Activated CD8-positive, alpha-beta memory T cell treated with anti-CD3 and anti-CD28 coated beads for 36 hours (primary cell): ENCODE measurements around the gene DEGS1. TPM values are rescaled to one million over a fixed set of nuclear protein-coding genes. Genes with fewer than 3 reads are reported as not detected.

ENCODE experiments used
- CTCF ChIA-PET: fragments of 350-600 bp; sonication (Branson Sonifier 250); formaldehyde crosslinking; loops from one replicate; lab custom pipeline; 2021; ENCODE audit warnings: antibody characterized with exemption; lab: Charles Lee
- POLR2A ChIA-PET: fragments of 350-600 bp; sonication (Branson Sonifier 250); formaldehyde crosslinking; loops from one replicate; lab custom pipeline; 2021; ENCODE audit warnings: antibody characterized with exemption; lab: Charles Lee
- total RNA-seq, 2 experiments: library from RNA; stranded (reverse); gene quantifications; one replicate each; pipeline ENCODE4 v1.2.3, GENCODE V29; 2021

DEGS1 gene
- total RNA-seq, 2 experiments from 2014 or later: 47.1 to 47.6 TPM

DNA sequence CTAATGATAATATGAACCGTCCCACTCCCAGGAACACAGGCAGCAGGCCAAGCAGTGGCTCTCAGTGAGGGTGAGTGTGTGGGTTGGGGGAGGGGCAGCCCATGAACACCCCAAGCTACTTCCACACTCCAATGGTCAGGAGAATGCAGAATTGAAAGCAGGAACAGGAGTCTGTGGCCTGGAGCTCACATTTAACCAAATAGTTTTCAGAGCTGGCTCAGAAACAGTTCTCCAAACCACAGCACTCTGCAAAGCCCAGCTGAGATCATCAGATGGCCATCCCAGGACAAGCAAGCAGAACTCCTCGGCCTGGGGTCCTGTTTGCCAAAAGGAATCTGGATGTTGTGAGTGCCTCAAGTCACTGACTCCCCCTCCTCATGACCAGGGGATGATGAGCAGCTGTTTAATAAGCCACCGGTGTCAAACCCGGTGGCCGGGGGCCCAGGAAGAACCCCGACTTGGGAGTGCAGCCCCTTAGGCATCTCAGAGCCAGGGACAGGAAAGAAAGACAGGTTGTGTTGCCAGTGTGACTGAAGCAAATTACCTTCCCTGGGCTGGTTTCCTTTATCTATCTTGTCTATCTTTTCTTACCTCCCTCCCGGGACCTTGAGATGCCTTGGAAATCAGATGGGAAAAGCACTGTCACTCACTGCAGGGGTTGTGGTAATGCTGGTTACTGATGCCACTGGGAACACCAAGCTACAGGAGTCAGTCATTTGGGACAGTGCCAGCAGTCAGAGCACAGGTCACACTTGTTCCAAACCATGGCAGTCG lies 20.4 kb downstream of the DEGS1 start:
- POLR2A ChIA-PET: no interaction called here

GRCh38 chr1:224205438-224205840 lies 22.4 kb downstream of the DEGS1 start:
- ChIA-PET CTCF (interaction anchor here (1.4 kb wide), 1 partner anchor 36 kb away, joined by 3 read pairs; no protein-coding TSS in a partner anchor), POLR2A (interaction anchor here (0.6 to 1.4 kb wide), 2 partner anchors 20 to 23 kb away, joined by 4 to 5 read pairs; no protein-coding TSS in a partner anchor)

More for the DNA sequence above, 20.4 kb downstream of the DEGS1 start:
- CTCF ChIA-PET: no interaction called here

- ChIA-PET CTCF (interaction anchor here (1.4 kb wide), 1 partner anchor 37 kb away, joined by 3 read pairs; no protein-coding TSS in a partner anchor), POLR2A (interaction anchor here (0.6 kb wide), 1 partner anchor 20 kb away, joined by 5 read pairs; no protein-coding TSS in a partner anchor)
These were observed 23.0 kb downstream of the DEGS1 start for GRCh38 chr1:224205931-224206538.

DNA sequence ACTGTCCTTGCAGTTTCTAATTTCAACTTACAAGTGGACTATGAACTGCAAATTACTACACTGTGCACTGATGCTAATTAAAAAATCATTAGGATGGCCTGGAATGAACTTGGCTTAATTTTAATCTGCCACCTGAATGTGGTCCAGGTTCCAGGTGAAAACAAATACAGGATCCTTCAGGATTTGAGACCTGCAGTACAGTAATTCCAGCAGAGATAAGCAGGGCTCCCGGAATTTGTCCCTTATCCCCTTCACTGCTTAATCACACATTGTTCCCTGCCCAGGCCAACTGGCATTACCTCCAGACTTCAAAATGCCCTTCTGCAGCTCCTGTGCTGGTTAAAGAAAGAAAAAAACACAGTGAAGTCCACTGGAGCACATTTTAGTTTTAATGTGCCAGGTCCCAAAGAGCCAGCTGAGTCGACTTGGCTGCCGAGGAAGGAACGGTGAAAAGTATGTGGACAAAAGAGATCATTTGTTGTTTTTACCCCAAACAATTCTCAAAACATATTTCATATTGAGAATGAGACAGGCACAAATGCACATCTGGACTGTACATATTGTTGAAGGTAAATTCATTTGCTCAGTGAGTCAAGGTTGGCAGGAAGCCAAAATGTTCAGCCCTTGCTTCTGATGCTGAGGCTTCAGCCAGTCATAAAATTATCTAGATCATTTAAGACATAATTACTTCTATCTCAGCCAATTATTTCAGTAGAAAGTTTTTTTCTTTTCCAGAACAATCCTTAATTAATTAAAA lies 28.3 kb downstream of the DEGS1 start:
- POLR2A ChIA-PET: no interaction called here
- CTCF ChIA-PET: no interaction called here

GRCh38 chr1:224212618-224213061 lies 29.6 kb downstream of the DEGS1 start:
- POLR2A ChIA-PET: interaction anchor here (0.6 kb wide), 1 partner anchor 252 kb away, joined by 4 read pairs; no protein-coding TSS in a partner anchor
- CTCF ChIA-PET: no interaction called here

- CTCF ChIA-PET: no interaction called here
- POLR2A ChIA-PET: no interaction called here
These were observed 30.5 kb downstream of the DEGS1 start for GRCh38 chr1:224213438-224214119.

DNA sequence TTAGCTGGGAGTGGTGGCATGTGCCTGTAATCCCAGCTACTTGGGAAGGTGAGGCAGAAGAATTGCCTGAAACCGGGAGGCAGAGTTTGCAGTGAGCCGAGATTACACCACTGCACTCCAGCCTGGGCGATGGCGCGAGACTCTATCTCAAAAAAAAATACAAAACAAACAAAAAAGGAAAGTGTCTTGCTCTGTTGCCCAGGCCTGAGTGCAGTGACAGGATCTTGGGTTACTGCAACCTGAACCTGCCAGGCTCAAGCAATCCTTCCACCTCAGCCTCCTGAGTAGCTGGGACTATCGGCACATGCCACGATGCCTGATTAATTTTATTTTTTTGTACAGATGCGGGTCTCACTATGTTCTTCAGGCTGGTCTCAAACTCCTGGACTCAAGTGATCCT lies 33.3 kb downstream of the DEGS1 start:
- CTCF ChIA-PET: no interaction called here
- POLR2A ChIA-PET: no interaction called here

DNA sequence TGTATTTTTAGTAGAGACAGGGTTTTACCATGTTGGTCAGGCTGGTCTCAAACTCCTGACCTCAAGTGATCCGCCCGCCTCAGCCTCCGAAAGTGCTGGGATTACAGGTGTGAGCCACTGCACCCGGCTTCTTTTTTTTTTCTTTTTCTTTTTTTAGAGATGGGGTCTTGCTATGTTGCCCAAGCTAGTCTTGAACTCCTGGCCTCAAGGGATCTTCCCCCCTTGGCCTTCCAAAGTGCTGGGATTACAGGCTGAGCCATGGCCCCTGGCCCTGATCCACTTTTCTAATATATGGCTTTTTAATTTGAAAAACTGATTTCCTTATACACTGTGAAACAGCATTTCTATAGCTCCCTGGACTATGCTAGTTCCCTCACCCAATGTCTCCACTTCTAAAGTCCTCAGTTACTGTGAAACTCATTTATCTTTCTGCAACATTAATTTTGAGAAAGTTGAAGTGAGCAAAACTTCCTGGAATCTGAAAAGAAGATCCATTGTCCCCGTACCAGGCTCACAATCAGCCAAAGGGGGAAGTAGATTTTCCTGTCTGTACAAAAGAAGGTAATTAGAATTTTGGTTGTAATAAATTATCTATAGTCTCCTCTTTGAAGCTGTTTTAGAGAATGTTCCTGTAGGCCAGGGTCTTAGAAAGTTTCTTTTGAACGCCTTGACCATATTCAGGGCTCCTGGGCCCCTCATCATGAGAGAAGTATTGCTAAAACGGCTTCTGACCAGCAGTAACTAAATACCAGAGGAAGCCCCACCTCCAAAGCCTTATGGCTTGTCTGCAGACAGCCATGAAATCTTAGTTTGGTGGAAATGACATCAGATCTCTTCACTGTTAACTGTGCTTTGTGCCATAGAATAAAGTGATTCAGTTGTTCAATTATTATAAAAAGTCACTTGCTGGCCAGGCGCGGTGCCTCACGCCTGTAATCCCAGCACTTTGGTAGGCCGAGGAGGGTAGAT lies 34.9 kb downstream of the DEGS1 start:
- CTCF ChIA-PET: interaction anchor here (0.6 kb wide), 1 partner anchor 60 kb away, joined by 3 read pairs; no protein-coding TSS in a partner anchor
- POLR2A ChIA-PET: no interaction called here

- ChIA-PET POLR2A (no interaction called here), CTCF (no interaction called here)
These were observed 36.1 kb downstream of the DEGS1 start for GRCh38 chr1:224219011-224219611.

- CTCF ChIA-PET: no interaction called here
- POLR2A ChIA-PET: no interaction called here
These were observed 36.6 kb downstream of the DEGS1 start for GRCh38 chr1:224219612-224220059.

GRCh38 chr1:224223819-224224714 lies 41.0 kb downstream of the DEGS1 start:
- ChIA-PET POLR2A (interaction anchor here (1.5 kb wide), 1 partner anchor 41 kb away, joined by 3 read pairs; the partner anchor contains the start of gene DEGS1), CTCF (interaction anchor here (0.6 kb wide), 1 partner anchor 22 kb away, joined by 4 read pairs; no protein-coding TSS in a partner anchor)

GRCh38 chr1:224226849-224227502 lies 43.9 kb downstream of the DEGS1 start:
- ChIA-PET CTCF (interaction anchor here (0.6 kb wide), 1 partner anchor 40 kb away, joined by 3 read pairs; no protein-coding TSS in a partner anchor), POLR2A (no interaction called here)

- POLR2A ChIA-PET: no interaction called here
These were observed 51.0 kb downstream of the DEGS1 start for GRCh38 chr1:224234017-224234416.

GRCh38 chr1:224235813-224236493 lies 52.9 kb downstream of the DEGS1 start:
- POLR2A ChIA-PET: no interaction called here
- CTCF ChIA-PET: no interaction called here

More at GRCh38 chr1:224234017-224234416, 51.0 kb downstream of the DEGS1 start:
- CTCF ChIA-PET: no interaction called here
